Peyer's patch (tissue), 4 donors: Measurements from ENCODE around the gene GCA.

Experiments
- POLR2A ChIP-seq, 2 donors: fragments of 450-650 bp; IDR thresholded peaks; one replicate each; pipeline ENCODE4 v1.5.1; 2017; ENCODE audit warnings: antibody characterized with exemption in 2 of 2, mild to moderate bottlenecking in 2 of 2, moderate library complexity in 2 of 2
- TF ChIP-seq, protein P1 (sequence below), 6 experiments: fragments of 450-650 bp in 4 of 6; fragments of 200-600 bp in 2 of 6; sonication (generic) in 1 of 6; IDR thresholded peaks; one replicate each; pipeline ENCODE4 v1.5.1; 2017 to 2019; ENCODE audit warnings: antibody characterized with exemption in 6 of 6, mild to moderate bottlenecking in 3 of 6, moderate library complexity in 1 of 6

GRCh38 chr2:162327806-162328205 lies 16.1 kb upstream of the GCA start:
- TF ChIP-seq, protein P1, sequence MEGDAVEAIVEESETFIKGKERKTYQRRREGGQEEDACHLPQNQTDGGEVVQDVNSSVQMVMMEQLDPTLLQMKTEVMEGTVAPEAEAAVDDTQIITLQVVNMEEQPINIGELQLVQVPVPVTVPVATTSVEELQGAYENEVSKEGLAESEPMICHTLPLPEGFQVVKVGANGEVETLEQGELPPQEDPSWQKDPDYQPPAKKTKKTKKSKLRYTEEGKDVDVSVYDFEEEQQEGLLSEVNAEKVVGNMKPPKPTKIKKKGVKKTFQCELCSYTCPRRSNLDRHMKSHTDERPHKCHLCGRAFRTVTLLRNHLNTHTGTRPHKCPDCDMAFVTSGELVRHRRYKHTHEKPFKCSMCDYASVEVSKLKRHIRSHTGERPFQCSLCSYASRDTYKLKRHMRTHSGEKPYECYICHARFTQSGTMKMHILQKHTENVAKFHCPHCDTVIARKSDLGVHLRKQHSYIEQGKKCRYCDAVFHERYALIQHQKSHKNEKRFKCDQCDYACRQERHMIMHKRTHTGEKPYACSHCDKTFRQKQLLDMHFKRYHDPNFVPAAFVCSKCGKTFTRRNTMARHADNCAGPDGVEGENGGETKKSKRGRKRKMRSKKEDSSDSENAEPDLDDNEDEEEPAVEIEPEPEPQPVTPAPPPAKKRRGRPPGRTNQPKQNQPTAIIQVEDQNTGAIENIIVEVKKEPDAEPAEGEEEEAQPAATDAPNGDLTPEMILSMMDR (IDR thresholded peaks at IDR 0.05) = no peak
- TF ChIP-seq POLR2A (IDR thresholded peaks at IDR 0.05) = no peak
